Right forelimb (tissue), 1 donor: ENCODE results near the gene PLEKHG2.

Source experiments
- DNase-seq: peaks from one replicate; pipeline ENCODE4 v3.0.0-alpha.2; 2018

Gene PLEKHG2

GRCh38 chr19:39385629-39386411, 26.6 kb upstream of the PLEKHG2 start:
- DNase-seq, result no peak

GRCh38 chr19:39386557-39386956, 25.9 kb upstream of the PLEKHG2 start:
- DNase-seq, result no peak

- DNase-seq, result no peak
These were observed 23.8 kb upstream of the PLEKHG2 start for GRCh38 chr19:39388657-39389056.

- no peak for DNase-seq
These were observed 22.6 kb upstream of the PLEKHG2 start for GRCh38 chr19:39389631-39390414.

- DNase-seq, result no peak
These were observed 22.1 kb upstream of the PLEKHG2 start for GRCh38 chr19:39390451-39390750.

- DNase-seq, result peak; percentile 98
These were observed 21.6 kb upstream of the PLEKHG2 start, which contains the start of the genes MED29 and PAF1 for GRCh38 chr19:39390751-39391437. TSS of gene MED29 (plus strand) at chr19:39391378. CDS start at chr19:39391423, 45 bp downstream. TSS of gene PAF1 (minus strand) at chr19:39391106. CDS start at chr19:39390864, 242 bp downstream.

- DNase-seq, result peak; percentile 92
These were observed 14.8 kb upstream of the PLEKHG2 start for GRCh38 chr19:39397360-39398296.

GRCh38 chr19:39398297-39398864, 14.1 kb upstream of the PLEKHG2 start:
- DNase-seq, result no peak

GRCh38 chr19:39399668-39400050, 12.8 kb upstream of the PLEKHG2 start:
- DNase-seq, result no peak

GRCh38 chr19:39400061-39400460, 12.4 kb upstream of the PLEKHG2 start:
- no peak for DNase-seq

GRCh38 chr19:39401070-39401548, 11.4 kb upstream of the PLEKHG2 start:
- no peak for DNase-seq

- DNase-seq, result no peak
These were observed 10.7 kb upstream of the PLEKHG2 start for GRCh38 chr19:39401549-39402345.

- peak; percentile 93 for DNase-seq
These were observed 9.8 kb upstream of the PLEKHG2 start for GRCh38 chr19:39402346-39403300.

- DNase-seq, result peak; percentile 96
These were observed 8.8 kb upstream of the PLEKHG2 start for GRCh38 chr19:39403331-39404312.

- no peak for DNase-seq
These were observed 7.1 kb upstream of the PLEKHG2 start for GRCh38 chr19:39405261-39405957.

GRCh38 chr19:39405958-39406655, 6.4 kb upstream of the PLEKHG2 start:
- no peak for DNase-seq
